DMS114 treated with DMSO at 0.1 percent for 48 hours (cell line): ENCODE measurements around the gene DUT.

Experiments
- DNase-seq: peaks from one replicate; lab custom pipeline; 2025; ENCODE audit not compliant: unreplicated experiment; lab: John Stamatoyannopoulos, UW

The DUT gene

GRCh38 chr15:48367483-48367882, 36.3 kb downstream of the DUT start:
- DNase-seq: no peak

DNA sequence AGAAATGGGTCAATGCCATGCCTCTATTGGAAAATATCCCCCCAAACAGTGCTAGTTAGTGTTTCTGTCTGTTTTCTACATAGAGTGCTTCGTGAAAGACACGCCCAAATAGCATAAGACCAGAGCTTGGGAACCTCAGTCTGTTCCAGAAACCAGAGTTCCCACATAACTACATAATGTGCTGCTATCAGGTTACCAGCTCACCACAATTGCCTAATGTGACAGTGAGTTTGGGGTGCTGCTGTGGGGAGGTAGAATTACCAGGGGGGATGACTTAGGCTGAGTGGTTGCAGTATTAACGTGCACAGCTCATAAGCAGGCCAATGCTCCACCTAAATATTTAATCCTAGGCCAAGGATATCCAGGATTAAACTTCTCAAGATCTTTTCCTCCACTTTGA, 39.2 kb downstream of the DUT start:
- no peak for DNase-seq

GRCh38 chr15:48371550-48371949, 40.3 kb downstream of the DUT start:
- no peak for DNase-seq

- no peak for DNase-seq
Observed at GRCh38 chr15:48371961-48372360, 40.7 kb downstream of the DUT start.

DNA sequence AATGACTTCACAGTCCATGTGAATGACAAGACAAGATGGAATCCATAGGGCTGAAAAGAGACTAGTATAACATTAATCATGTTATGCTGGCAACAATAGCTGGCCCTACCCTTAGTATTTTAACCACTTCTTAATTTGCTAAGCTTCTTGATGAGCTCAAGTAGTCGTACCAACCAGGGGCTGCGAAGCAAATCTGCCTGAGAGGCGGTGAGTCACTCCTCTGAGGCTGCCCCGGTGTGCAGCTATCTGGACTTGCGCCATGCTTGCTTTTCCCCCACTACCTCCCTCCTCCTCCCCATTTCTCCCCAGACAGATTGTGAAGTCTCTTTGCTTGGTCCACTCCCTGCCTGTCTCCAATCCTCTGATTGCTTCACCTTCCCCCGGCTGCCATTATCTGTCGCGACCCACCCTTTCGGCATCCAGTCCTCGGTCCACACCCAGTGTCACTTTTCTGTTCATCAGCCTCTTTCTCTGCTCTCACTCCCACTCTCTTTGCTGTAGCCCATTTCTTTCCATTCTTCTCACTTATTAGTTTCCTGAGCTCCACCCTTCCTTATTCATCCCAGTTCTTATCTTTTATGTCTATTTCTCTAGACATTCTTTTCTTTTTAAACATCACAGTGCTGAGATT, 42.7 kb downstream of the DUT start:
- no peak for DNase-seq

DNA sequence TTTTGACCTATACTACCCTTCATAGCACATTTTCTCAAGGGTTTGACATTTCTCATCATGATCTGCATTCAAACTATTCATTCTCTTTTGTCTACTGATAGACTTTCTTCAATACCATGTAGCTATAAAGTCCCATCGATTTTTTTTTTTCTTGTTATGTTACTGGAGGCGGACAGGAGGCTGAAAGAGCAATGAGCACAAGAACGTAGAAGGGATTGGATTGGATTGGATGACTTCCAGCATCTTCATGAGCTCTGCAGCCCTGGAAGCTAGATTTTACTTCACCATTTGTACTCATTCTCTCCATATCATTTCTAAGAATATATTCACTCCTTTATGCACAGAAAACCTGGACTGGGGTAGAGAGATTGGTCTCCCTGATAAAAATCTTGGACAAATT, 43.2 kb downstream of the DUT start:
- DNase-seq: no peak

DNA sequence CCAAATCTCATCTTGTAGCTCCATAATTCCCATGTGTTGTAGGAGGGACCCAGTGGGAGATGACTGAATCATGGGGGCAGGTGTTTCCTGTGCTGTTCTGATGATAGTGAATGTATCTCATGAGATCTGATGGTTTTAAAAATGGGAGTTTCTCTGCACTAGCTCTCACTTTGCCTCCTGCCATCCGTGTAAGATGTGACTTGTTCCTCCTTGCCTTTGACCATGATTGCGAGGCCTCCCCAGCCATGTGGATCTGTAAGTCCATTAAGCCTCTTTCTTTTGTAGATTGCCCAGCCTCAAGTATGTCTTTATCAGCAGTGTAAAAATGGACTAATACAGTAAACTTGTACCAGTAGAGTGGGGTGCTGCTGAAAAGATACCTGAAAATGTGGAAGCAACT, 44.5 kb downstream of the DUT start:
- no peak for DNase-seq

- no peak for DNase-seq
Observed at GRCh38 chr15:48380198-48380597, 49.0 kb downstream of the DUT start.

- no peak for DNase-seq
Observed at GRCh38 chr15:48381861-48382260, 50.6 kb downstream of the DUT start.

- no peak for DNase-seq
Observed at GRCh38 chr15:48383031-48383430, 51.8 kb downstream of the DUT start.

DNA sequence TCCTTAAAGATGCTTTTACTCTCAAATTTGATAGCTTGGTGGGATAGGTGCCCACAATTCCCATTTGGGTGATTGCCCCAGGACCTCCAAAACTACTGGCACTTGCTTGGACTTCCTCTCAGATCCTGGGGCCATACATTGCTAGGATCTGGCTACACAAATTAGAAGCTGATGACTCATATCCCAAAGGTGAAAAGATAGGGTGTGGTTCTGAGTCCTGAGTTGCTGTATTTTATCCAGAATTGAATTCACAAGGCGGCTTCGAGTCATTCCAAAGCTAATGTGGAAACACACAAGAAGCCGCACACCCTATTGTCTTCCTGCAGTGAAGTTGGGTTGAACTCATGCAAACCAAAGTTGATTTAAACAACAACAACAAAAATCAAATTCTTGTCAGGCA, 53.4 kb downstream of the DUT start:
- no peak for DNase-seq

DNA sequence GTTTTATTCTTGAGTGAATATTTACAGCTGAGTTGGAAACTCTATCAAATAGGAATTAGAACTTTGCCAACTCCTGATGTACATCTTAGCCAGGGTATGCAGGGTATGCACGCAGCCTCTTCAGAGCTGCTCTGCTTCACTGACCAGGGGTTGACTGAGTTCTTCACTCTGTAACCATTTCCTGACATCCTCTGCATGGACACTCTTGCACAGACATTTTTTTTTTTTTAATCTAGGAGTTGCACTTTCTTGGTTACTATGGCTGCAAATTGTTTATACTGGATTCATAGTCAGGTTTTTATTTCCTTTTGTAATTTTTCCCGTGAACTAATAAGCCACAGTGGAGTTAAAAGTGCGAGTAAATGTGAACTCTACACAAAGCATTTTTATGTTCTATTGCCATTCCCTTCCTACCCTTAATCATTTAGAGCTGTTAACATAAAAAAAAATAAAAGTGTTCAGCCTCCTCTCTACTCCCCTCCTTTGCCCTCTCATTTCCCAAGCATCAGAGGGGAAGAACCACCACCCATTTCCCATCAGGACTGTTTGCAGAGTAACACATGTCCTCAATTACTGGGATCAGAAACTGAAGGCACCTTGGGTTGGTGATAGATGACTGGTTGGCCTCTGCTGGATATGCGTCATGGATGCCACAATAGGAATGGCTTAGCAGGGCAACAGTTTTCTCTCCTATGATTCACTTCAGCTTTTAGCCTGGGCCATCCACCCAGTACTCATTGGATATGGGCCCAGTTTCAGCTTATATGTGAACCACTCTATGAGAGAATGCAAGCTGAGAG, 54.0 kb downstream of the DUT start:
- no peak for DNase-seq

DNA sequence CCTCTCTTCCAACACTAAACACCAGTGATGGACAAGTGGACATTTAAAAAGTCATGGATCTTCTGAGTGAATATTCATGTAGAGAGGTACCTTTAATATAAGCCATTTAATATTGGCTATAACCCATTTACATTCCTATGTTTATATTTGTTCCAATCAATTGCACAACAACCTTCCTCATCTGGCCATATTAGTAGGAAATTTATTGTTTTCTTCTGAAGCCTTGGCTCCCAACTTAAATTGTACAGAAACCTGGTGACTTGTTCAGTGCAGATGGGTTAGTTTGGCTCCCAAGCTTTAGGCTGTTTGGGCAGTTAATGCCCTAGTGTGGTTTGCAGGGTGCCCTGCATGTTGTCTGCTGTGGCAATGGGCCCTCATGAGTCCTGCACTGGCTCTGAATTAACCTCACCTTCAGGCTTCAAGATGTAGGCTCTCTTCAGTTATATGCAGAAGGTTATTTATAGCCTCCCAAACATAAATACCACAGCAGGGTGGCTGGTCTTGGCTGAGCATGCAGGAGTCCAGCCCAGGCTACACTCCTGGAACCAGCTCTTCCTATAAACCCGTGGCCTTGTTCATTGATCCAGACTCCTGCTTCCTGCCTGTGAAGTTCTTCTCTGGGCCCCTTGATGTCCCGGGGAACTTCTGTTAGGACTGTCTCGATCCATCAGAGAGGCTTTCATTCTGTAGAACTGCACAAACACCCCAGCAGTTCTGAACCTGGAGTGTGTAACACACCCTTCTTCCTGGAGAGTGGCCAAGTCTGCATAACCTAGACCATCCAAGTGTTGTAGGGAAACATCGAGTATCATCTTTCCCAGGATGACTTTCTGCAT, 57.0 kb downstream of the DUT start:
- DNase-seq: no peak

- no peak for DNase-seq
Observed at GRCh38 chr15:48388910-48389309, 57.7 kb downstream of the DUT start.

GRCh38 chr15:48389691-48390143, 58.5 kb downstream of the DUT start:
- no peak for DNase-seq

DNA sequence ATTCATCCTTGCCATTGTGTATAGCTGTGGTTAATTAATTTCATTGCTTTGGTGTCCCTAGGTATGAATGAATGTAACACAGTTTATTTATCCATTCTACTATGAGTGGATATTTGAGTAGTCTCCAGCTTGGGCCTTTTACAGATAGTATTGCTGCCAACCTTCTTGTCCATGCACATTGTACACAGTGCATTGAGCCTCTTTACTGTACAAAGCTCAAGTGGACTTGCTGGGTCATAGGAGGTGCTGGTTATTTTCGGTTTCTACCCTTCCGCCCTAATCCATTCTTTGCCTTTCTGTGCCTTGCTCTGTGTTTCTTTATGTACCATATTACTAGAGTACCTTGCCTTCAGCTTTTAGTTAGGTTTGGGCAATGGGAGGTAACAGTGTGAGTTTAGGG, 60.7 kb downstream of the DUT start:
- no peak for DNase-seq

- DNase-seq: no peak
Observed at GRCh38 chr15:48392356-48392755, 61.1 kb downstream of the DUT start.
